HG02981 (cell line): ENCODE measurements around the gene SF3A2.

Source experiments
- ATAC-seq: cut with Tn5 transposase; IDR thresholded peaks from one replicate; pipeline ENCODE4 v1.9.1; 2021; ENCODE audit warnings: mild to moderate bottlenecking, moderate library complexity; ENCODE audit not compliant: unreplicated experiment

SF3A2 gene

GRCh38 chr19:2252055-2252796 is 15.6 kb downstream of the SF3A2 start:
- ATAC-seq = no peak

GRCh38 chr19:2252797-2253105 is 16.1 kb downstream of the SF3A2 start:
- ATAC-seq = no peak

- no peak for ATAC-seq
These were observed 16.8 kb downstream of the SF3A2 start for GRCh38 chr19:2253106-2254063.

GRCh38 chr19:2254064-2254872 is 17.6 kb downstream of the SF3A2 start:
- ATAC-seq = no peak

- no peak for ATAC-seq
These were observed 18.7 kb downstream of the SF3A2 start for GRCh38 chr19:2255112-2255845.

GRCh38 chr19:2255982-2256685 is 19.5 kb downstream of the SF3A2 start, which contains the start of gene JSRP1:
Gene JSRP1, minus strand, starts transcription at chr19:2256417. Its CDS starts 1,103 bp downstream, at chr19:2255314.
- no peak for ATAC-seq

GRCh38 chr19:2259336-2259735 is 22.7 kb downstream of the SF3A2 start:
- no peak for ATAC-seq

GRCh38 chr19:2260341-2260805 is 23.7 kb downstream of the SF3A2 start:
- ATAC-seq = no peak

GRCh38 chr19:2261438-2262172 is 25.0 kb downstream of the SF3A2 start:
- ATAC-seq = no peak

GRCh38 chr19:2266183-2266993 is 29.8 kb downstream of the SF3A2 start:
- ATAC-seq = no peak

GRCh38 chr19:2268480-2268830 is 31.8 kb downstream of the SF3A2 start:
- ATAC-seq = no peak

GRCh38 chr19:2268861-2269243 is 32.2 kb downstream of the SF3A2 start:
- no peak for ATAC-seq

- peak; percentile 53 for ATAC-seq
These were observed 32.9 kb downstream of the SF3A2 start for GRCh38 chr19:2269244-2270156.

GRCh38 chr19:2270157-2270422 is 33.5 kb downstream of the SF3A2 start:
- no peak for ATAC-seq

- ATAC-seq = no peak
These were observed 34.0 kb downstream of the SF3A2 start for GRCh38 chr19:2270423-2271233.

- ATAC-seq = no peak
These were observed 34.8 kb downstream of the SF3A2 start for GRCh38 chr19:2271234-2272103.
